Neural progenitor cell (in vitro differentiated cells): ENCODE measurements around the gene DUOX1. TPM values are rescaled to one million over a fixed set of nuclear protein-coding genes. Genes with fewer than 3 reads are reported as not detected.

Experiments
- DNase-seq: peaks from one replicate; pipeline ENCODE4 v3.0.0-alpha.2; 2016; ENCODE audit warnings: low spot score
- H2AFZ ChIP-seq: fragments of 200-600 bp; sonication (generic); replicated peaks from 2 replicates; pipeline ENCODE4 v1.6.1; 2016; ENCODE audit warnings: antibody characterized with exemption
- H3F3A ChIP-seq: fragments of 200-600 bp; sonication (generic); 2 replicates; pipeline ENCODE4 v1.6.1; 2016; ENCODE audit warnings: antibody characterized with exemption, low read depth
- H3K27ac ChIP-seq: fragments of 200-600 bp; sonication (generic); 2 replicates; pipeline ENCODE4 v1.5.1; 2016; ENCODE audit warnings: mild to moderate bottlenecking
- H3K27me3 ChIP-seq: fragments of 200-600 bp; sonication (generic); 2 replicates; pipeline ENCODE4 v1.6.1; 2016; ENCODE audit warnings: mild to moderate bottlenecking, moderate library complexity
- H3K36me3 ChIP-seq: fragments of 200-600 bp; sonication (generic); 2 replicates; pipeline ENCODE4 v1.5.1; 2016
- H3K4me1 ChIP-seq: fragments of 200-600 bp; sonication (generic); 2 replicates; pipeline ENCODE4 v1.6.1; 2016; ENCODE audit warnings: mixed run types
- H3K4me2 ChIP-seq: fragments of 200-600 bp; sonication (generic); 2 replicates; pipeline ENCODE4 v1.6.1; 2016
- H3K4me3 ChIP-seq: fragments of 200-600 bp; sonication (generic); 2 replicates; pipeline ENCODE4 v1.5.1; 2016
- H3K79me2 ChIP-seq: fragments of 200-600 bp; sonication (generic); 2 replicates; pipeline ENCODE4 v1.6.1; 2016; ENCODE audit warnings: low read depth
- H3K9ac ChIP-seq: fragments of 200-600 bp; sonication (generic); 2 replicates; pipeline ENCODE4 v1.6.1; 2016
- H3K9me3 ChIP-seq: fragments of 200-600 bp; sonication (generic); 2 replicates; pipeline ENCODE4 v1.5.1; 2016; ENCODE audit warnings: low read depth
- H4K20me1 ChIP-seq: fragments of 200-600 bp; sonication (generic); 2 replicates; pipeline ENCODE4 v1.6.1; 2016; ENCODE audit warnings: low read depth
- H3K27ac Mint-ChIP-seq: 3 replicates; pipeline ENCODE4 v1.8.0; 2021; ENCODE audit warnings: mixed read lengths
- H3K27me3 Mint-ChIP-seq: 2 replicates; pipeline ENCODE4 v1.8.0; 2022; ENCODE audit warnings: low read depth, mild to moderate bottlenecking, inconsistent platforms, moderate library complexity, mixed read lengths; ENCODE audit not compliant: insufficient read depth
- H3K36me3 Mint-ChIP-seq: 3 replicates; pipeline ENCODE4 v1.8.0; 2021; ENCODE audit warnings: mixed read lengths
- H3K4me1 Mint-ChIP-seq: 3 replicates; pipeline ENCODE4 v1.8.0; 2021; ENCODE audit warnings: mixed read lengths
- H3K4me3 Mint-ChIP-seq: 3 replicates; pipeline ENCODE4 v1.8.0; 2021; ENCODE audit warnings: mild to moderate bottlenecking, moderate library complexity, mixed read lengths
- H3K9me3 Mint-ChIP-seq: 3 replicates; pipeline ENCODE4 v1.8.0; 2020; ENCODE audit warnings: mixed read lengths
- EZH2 ChIP-seq: fragments of 200-600 bp; sonication (generic); IDR thresholded peaks from 2 replicates; pipeline ENCODE4 v1.6.1; 2017; ENCODE audit warnings: antibody characterized with exemption, mild to moderate bottlenecking, moderate library complexity
- EZH2phosphoT487 ChIP-seq: fragments of 200-600 bp; sonication (generic); IDR thresholded peaks from 2 replicates; pipeline ENCODE4 v1.6.1; 2017; ENCODE audit warnings: antibody characterized with exemption
- total RNA-seq: library from RNA; depleted of rRNA; stranded (reverse); fragments of >200 nt; gene quantifications from 2 replicates; pipeline ENCODE4 v1.2.3, GENCODE V29; 2015; ENCODE audit warnings: low replicate concordance
- TF ChIP-seq, protein P1 (sequence below): fragments of 200-600 bp; sonication (generic); IDR thresholded peaks from 2 replicates; pipeline ENCODE4 v1.5.1; 2017; ENCODE audit warnings: antibody characterized with exemption, mild to moderate bottlenecking

The DUOX1 gene
- total RNA-seq, 1 donor from 2014 or later: 0.30 TPM

- no peaks in the 10 kb centered on the region for H3K36me3 ChIP-seq
- no peaks in the 10 kb centered on the region for H3K9me3 ChIP-seq
- peaks cover 2% of the 10 kb centered on the region for H3K36me3 Mint-ChIP-seq
- peak overlapping the region; percentile 97 for H3K4me2 ChIP-seq
- H3K27ac Mint-ChIP-seq: no peak overlapping the region
- peaks cover 10% of the 10 kb centered on the region for H3K9me3 Mint-ChIP-seq
- peaks cover 25% of the 10 kb centered on the region for H3F3A ChIP-seq
- TF ChIP-seq, protein P1, sequence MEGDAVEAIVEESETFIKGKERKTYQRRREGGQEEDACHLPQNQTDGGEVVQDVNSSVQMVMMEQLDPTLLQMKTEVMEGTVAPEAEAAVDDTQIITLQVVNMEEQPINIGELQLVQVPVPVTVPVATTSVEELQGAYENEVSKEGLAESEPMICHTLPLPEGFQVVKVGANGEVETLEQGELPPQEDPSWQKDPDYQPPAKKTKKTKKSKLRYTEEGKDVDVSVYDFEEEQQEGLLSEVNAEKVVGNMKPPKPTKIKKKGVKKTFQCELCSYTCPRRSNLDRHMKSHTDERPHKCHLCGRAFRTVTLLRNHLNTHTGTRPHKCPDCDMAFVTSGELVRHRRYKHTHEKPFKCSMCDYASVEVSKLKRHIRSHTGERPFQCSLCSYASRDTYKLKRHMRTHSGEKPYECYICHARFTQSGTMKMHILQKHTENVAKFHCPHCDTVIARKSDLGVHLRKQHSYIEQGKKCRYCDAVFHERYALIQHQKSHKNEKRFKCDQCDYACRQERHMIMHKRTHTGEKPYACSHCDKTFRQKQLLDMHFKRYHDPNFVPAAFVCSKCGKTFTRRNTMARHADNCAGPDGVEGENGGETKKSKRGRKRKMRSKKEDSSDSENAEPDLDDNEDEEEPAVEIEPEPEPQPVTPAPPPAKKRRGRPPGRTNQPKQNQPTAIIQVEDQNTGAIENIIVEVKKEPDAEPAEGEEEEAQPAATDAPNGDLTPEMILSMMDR: peak; percentile 84
- TF ChIP-seq EZH2phosphoT487: no peak
- H4K20me1 ChIP-seq: no peaks in the 10 kb centered on the region
- H3K27me3 Mint-ChIP-seq: peaks cover 22% of the 10 kb centered on the region
- peak; percentile 95 for DNase-seq
- peaks cover 1% of the 10 kb centered on the region for H3K27me3 ChIP-seq
- no peak overlapping the region for H3K4me3 Mint-ChIP-seq
- peak overlapping the region; percentile 48 for H3K9ac ChIP-seq
- no peak overlapping the region for H3K27ac ChIP-seq
- H3K4me1 Mint-ChIP-seq: peaks cover 18% of the 10 kb centered on the region
- no peaks in the 10 kb centered on the region for H3K4me1 ChIP-seq
- H3K79me2 ChIP-seq: no peaks in the 10 kb centered on the region
- H3K4me3 ChIP-seq: peak overlapping the region; percentile 87
- peak overlapping the region; percentile 92 for H2AFZ ChIP-seq
Measured at GRCh38 chr15:45198337-45199135, 68.7 kb downstream of the DUOX1 start.

- H3K27me3 ChIP-seq: peaks cover 8% of the 10 kb centered on the region
- peak overlapping the region; percentile 97 for H3K4me2 ChIP-seq
- no peaks in the 10 kb centered on the region for H3K79me2 ChIP-seq
- no peak overlapping the region for H3K9ac ChIP-seq
- no peaks in the 10 kb centered on the region for H3K9me3 ChIP-seq
- TF ChIP-seq, protein P1: no peak
- no peak for TF ChIP-seq EZH2phosphoT487
- no peak overlapping the region for H3K27ac ChIP-seq
- H3F3A ChIP-seq: peaks cover 25% of the 10 kb centered on the region
- Mint-ChIP-seq H3K36me3 (peaks cover 2% of the 10 kb centered on the region), H3K9me3 (peaks cover 10% of the 10 kb centered on the region), H3K27ac (no peak overlapping the region), H3K4me3 (no peak overlapping the region), H3K4me1 (peaks cover 18% of the 10 kb centered on the region), H3K27me3 (peaks cover 22% of the 10 kb centered on the region)
- peak overlapping the region; percentile 87 for H3K4me3 ChIP-seq
- no peaks in the 10 kb centered on the region for H3K4me1 ChIP-seq
- DNase-seq: peak; percentile 57
- peak overlapping the region; percentile 66 for H2AFZ ChIP-seq
- no peaks in the 10 kb centered on the region for H4K20me1 ChIP-seq
- H3K36me3 ChIP-seq: no peaks in the 10 kb centered on the region
Measured at GRCh38 chr15:45199136-45199810, 69.5 kb downstream of the DUOX1 start.

- peaks cover 25% of the 10 kb centered on the region for H3F3A ChIP-seq
- DNase-seq: peak; percentile 94
- H2AFZ ChIP-seq: peak overlapping the region; percentile 100
- H3K36me3 Mint-ChIP-seq: peaks cover 2% of the 10 kb centered on the region
- H3K27me3 Mint-ChIP-seq: peaks cover 22% of the 10 kb centered on the region
- TF ChIP-seq EZH2: no peak
- TF ChIP-seq, protein P1: peak; percentile 6
- no peak overlapping the region for H3K27ac ChIP-seq
- peak overlapping the region; percentile 66 for H3K9ac ChIP-seq
- no peaks in the 10 kb centered on the region for H3K9me3 ChIP-seq
- H3K4me1 ChIP-seq: no peaks in the 10 kb centered on the region
- H3K27me3 ChIP-seq: peaks cover 9% of the 10 kb centered on the region
- H3K4me3 ChIP-seq: peak overlapping the region; percentile 87
- H3K9me3 Mint-ChIP-seq: peaks cover 10% of the 10 kb centered on the region
- H3K4me2 ChIP-seq: peak overlapping the region; percentile 97
- no peaks in the 10 kb centered on the region for H4K20me1 ChIP-seq
- peaks cover 18% of the 10 kb centered on the region for H3K4me1 Mint-ChIP-seq
- H3K27ac Mint-ChIP-seq: no peak overlapping the region
- no peak overlapping the region for H3K4me3 Mint-ChIP-seq
- no peaks in the 10 kb centered on the region for H3K36me3 ChIP-seq
- no peaks in the 10 kb centered on the region for H3K79me2 ChIP-seq
Measured at GRCh38 chr15:45200001-45200798, 70.4 kb downstream of the DUOX1 start.
